AG09309 (cell line): ENCODE results near the gene CCNA2.

Experiments
- DNase-seq: peaks from one replicate; pipeline ENCODE4 v3.0.0-alpha.2; 2010; ENCODE audit warnings: low read depth
- H3K4me3 ChIP-seq: 2 replicates; pipeline ENCODE4 v1.5.1; 2011; ENCODE audit warnings: mild to moderate bottlenecking, low read depth, low read length, moderate library complexity; ENCODE audit not compliant: control insufficient read depth
- CTCF ChIP-seq: IDR thresholded peaks from 2 replicates; pipeline ENCODE4 v1.5.1; 2011; ENCODE audit warnings: mild to moderate bottlenecking, low read depth, low read length, inconsistent platforms; ENCODE audit not compliant: insufficient read depth, control insufficient read depth; ENCODE audit errors: missing control alignments

The CCNA2 gene

DNA sequence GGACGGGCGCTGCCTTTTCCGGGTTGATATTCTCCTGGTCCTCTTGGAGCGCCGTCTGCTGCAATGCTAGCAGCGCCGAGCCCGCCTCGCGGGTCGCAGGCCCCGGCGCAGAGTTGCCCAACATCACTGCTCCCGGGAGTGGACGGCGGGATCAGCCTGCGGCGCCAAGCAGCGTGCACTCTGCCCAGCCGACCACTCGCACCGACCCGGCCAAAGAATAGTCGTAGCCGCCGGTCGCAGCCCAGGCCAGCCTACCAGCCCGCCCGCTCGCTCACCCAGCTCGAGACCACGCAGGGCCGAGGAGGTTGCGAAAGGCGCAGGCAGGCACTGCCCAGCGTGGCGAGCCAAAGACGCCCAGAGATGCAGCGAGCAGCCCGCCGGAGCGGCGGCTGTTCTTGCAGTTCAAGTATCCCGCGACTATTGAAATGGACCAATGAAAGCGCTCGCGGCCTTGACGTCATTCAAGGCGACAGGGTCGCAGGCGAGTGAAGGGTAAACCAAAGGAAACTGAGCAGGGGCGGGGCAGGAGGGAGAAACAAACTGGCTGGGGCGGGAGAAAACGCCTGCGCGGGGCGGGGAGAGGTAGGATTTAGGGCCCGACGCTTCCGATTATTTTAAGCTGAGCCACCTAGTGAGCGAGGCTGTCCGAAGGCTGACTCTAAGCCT is at the start of gene CCNA2:
CCNA2 (minus strand) TSS at position 379 of the 666 bp plus-strand sequence; CDS start at position 124, 255 bp downstream.
- peak within 1 kb of the TSS; percentile 92 for H3K4me3 ChIP-seq
- DNase-seq = peak; percentile 86
- no peak for TF ChIP-seq CTCF

GRCh38 chr4:121869841-121870822 is 46.4 kb upstream of the CCNA2 start, which contains the start of gene BBS7:
Gene BBS7, minus strand, starts transcription at chr4:121870474. Its CDS starts 161 bp downstream, at chr4:121870313.
- peak; percentile 61 for DNase-seq
- peak within 1 kb of the TSS; percentile 80 for H3K4me3 ChIP-seq

GRCh38 chr4:121863799-121864198 is 40.1 kb upstream of the CCNA2 start:
- DNase-seq = no peak
- no peak for TF ChIP-seq CTCF

More at GRCh38 chr4:121869841-121870822, 46.4 kb upstream of the CCNA2 start, which contains the start of gene BBS7:
- TF ChIP-seq CTCF = no peak

GRCh38 chr4:121861426-121861825 is 37.7 kb upstream of the CCNA2 start:
- H3K4me3 ChIP-seq = no peak overlapping the region
- no peak for TF ChIP-seq CTCF
- DNase-seq = no peak

More at GRCh38 chr4:121863799-121864198, 40.1 kb upstream of the CCNA2 start:
- no peak overlapping the region for H3K4me3 ChIP-seq

DNA sequence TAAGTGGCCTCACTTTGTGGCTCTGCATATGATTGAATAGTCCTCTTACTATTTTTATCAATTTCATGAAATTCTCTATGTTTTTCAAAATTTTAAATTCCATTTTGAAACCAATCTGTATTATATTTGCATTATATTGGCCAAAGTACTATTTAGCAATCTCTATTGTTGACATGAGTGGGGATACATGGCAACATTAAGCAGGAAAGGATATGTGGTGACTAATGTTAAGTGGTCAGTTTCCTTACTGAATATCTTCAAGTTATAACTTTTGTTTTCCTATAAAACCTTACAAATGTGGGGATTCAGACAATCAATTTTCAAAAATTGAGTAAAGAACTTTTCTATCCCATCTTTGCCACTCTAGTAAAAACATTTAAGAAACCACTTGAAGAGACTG is 36.4 kb upstream of the CCNA2 start:
- DNase-seq = no peak
- no peak overlapping the region for H3K4me3 ChIP-seq

More for the DNA sequence above, 36.4 kb upstream of the CCNA2 start:
- TF ChIP-seq CTCF = no peak
